ENCODE measurements around the gene ZEB1.

Gene ZEB1

GRCh38 chr10:31341552-31341951 lies 22.5 kb downstream of the ZEB1 start:
- no peak for TF ChIP-seq YY1 (IDR thresholded peaks at IDR 0.05; ENCODE audit: low read depth)
- no peak for TF ChIP-seq CREB1 (IDR thresholded peaks at IDR 0.05; ENCODE audit: low read depth)
- no peak for TF ChIP-seq ZBTB7A (IDR thresholded peaks at IDR 0.05; ENCODE audit: low read depth)
- TF ChIP-seq EGR1 (IDR thresholded peaks at IDR 0.05), result no peak
- TF ChIP-seq FOXM1 (IDR thresholded peaks at IDR 0.05; ENCODE audit: borderline replicate concordance, low read depth), result no peak
- TF ChIP-seq TCF12 (IDR thresholded peaks at IDR 0.05; ENCODE audit: low read depth), result no peak
- no peak for TF ChIP-seq CEBPB (IDR thresholded peaks at IDR 0.05)
- no peak for TF ChIP-seq TEAD4 (IDR thresholded peaks at IDR 0.05)
- no peak for TF ChIP-seq MAX (IDR thresholded peaks at IDR 0.05)
- no peak for TF ChIP-seq USF1 (IDR thresholded peaks at IDR 0.05)

GRCh38 chr10:31343009-31343408 lies 24.0 kb downstream of the ZEB1 start:
- TF ChIP-seq TCF12 (IDR thresholded peaks at IDR 0.05; ENCODE audit: low read depth) (no peak), CREB1 (IDR thresholded peaks at IDR 0.05; ENCODE audit: low read depth) (no peak), RAD21 (IDR thresholded peaks at IDR 0.05; ENCODE audit: low read depth) (no peak), YY1 (IDR thresholded peaks at IDR 0.05; ENCODE audit: low read depth) (no peak), REST (IDR thresholded peaks at IDR 0.05; ENCODE audit: low read depth) (no peak), EP300 (IDR thresholded peaks at IDR 0.05; ENCODE audit: borderline replicate concordance) (no peak), TAF1 (IDR thresholded peaks at IDR 0.05; ENCODE audit: low read depth) (no peak), FOXM1 (IDR thresholded peaks at IDR 0.05; ENCODE audit: borderline replicate concordance, low read depth) (no peak), TEAD4 (IDR thresholded peaks at IDR 0.05) (no peak), EGR1 (IDR thresholded peaks at IDR 0.05) (no peak), NFIC (IDR thresholded peaks at IDR 0.05) (no peak), CEBPB (IDR thresholded peaks at IDR 0.05) (no peak), MAX (IDR thresholded peaks at IDR 0.05) (no peak), USF1 (IDR thresholded peaks at IDR 0.05) (no peak), ZBTB7A (IDR thresholded peaks at IDR 0.05; ENCODE audit: low read depth) (no peak)

GRCh38 chr10:31343551-31343950 lies 24.5 kb downstream of the ZEB1 start:
- TF ChIP-seq YY1 (IDR thresholded peaks at IDR 0.05; ENCODE audit: low read depth), result no peak
- no peak for TF ChIP-seq TAF1 (IDR thresholded peaks at IDR 0.05; ENCODE audit: low read depth)
- no peak for TF ChIP-seq REST (IDR thresholded peaks at IDR 0.05; ENCODE audit: low read depth)
- no peak for TF ChIP-seq NFIC (IDR thresholded peaks at IDR 0.05)
- TF ChIP-seq TEAD4 (IDR thresholded peaks at IDR 0.05), result no peak
- TF ChIP-seq EP300 (IDR thresholded peaks at IDR 0.05; ENCODE audit: borderline replicate concordance), result no peak
- no peak for TF ChIP-seq FOXM1 (IDR thresholded peaks at IDR 0.05; ENCODE audit: borderline replicate concordance, low read depth)
- TF ChIP-seq MAX (IDR thresholded peaks at IDR 0.05), result no peak
- TF ChIP-seq EGR1 (IDR thresholded peaks at IDR 0.05), result no peak
- TF ChIP-seq CEBPB (IDR thresholded peaks at IDR 0.05), result no peak
- TF ChIP-seq USF1 (IDR thresholded peaks at IDR 0.05), result no peak
- TF ChIP-seq ZBTB7A (IDR thresholded peaks at IDR 0.05; ENCODE audit: low read depth), result no peak
- TF ChIP-seq TCF12 (IDR thresholded peaks at IDR 0.05; ENCODE audit: low read depth), result no peak
- no peak for TF ChIP-seq CREB1 (IDR thresholded peaks at IDR 0.05; ENCODE audit: low read depth)
- no peak for TF ChIP-seq RAD21 (IDR thresholded peaks at IDR 0.05; ENCODE audit: low read depth)

GRCh38 chr10:31345886-31346285 lies 26.9 kb downstream of the ZEB1 start:
- no peak for TF ChIP-seq USF1 (IDR thresholded peaks at IDR 0.05)
- no peak for TF ChIP-seq TAF1 (IDR thresholded peaks at IDR 0.05; ENCODE audit: low read depth)
- TF ChIP-seq EP300 (IDR thresholded peaks at IDR 0.05; ENCODE audit: borderline replicate concordance), result no peak
- no peak for TF ChIP-seq TEAD4 (IDR thresholded peaks at IDR 0.05)
- no peak for TF ChIP-seq REST (IDR thresholded peaks at IDR 0.05; ENCODE audit: low read depth)
